Activated CD4-positive, CD25-positive, alpha-beta regulatory T cell (primary cell): ENCODE results near the gene EGLN1.

ENCODE experiments used
- DNase-seq, 4 experiments: peaks; one replicate each; lab custom pipeline; 2025; lab: John Stamatoyannopoulos, UW

The EGLN1 gene

DNA sequence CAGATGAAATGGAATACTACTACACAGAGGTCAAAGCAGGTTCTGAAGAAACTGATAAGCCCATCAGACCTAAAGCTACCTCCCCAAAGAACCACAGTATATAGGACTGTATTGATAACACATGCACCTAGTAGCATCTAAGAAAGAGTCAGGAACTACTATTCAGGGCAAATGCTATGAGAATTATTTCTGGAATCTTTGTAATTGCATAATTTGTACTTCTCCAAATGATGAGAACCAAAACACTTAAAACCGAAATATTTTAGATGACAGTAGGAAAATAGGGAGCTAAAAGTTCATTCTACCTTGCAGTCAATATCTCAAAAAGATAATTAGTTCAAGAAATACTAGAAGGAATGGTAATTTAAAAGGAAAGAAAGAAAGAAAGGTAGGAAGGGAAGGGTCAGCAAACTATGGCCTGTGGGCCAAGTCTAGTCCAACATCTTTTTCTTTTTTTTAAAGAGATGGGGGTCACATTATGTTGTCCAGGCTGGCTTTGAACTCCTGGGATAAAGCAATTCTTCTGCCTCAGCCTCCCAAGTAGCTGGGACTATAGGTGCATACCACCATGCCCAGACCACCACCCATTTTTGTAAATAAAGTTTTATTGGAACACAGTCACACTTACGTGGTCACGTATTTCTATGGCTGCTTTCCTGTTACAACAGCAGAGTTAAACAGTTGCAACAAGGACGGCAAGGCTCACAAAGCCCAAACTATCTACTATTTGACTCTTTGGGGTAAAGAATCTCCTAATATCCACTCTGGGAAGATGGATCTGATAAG is 24.0 kb downstream of the EGLN1 start:
- no peak for DNase-seq

DNA sequence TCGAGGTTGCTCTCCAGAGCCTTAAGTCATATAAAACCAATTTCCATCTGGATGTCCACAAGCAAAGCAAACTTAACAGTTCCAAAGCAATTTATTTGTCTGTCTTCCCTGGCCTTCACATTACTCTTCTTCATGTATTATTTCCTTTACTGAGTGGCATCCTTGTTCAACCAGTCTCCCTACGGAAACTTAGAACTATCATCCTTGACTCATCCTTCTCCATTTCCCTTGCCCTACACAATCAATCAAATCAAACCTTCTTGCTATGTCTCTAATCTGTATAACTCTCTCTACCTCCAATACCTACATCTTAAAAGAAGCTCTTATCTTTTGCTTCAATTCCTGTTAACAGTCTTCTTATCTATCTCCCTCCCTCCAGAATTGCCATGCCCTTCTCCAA is 25.4 kb downstream of the EGLN1 start:
- no peak for DNase-seq

DNA sequence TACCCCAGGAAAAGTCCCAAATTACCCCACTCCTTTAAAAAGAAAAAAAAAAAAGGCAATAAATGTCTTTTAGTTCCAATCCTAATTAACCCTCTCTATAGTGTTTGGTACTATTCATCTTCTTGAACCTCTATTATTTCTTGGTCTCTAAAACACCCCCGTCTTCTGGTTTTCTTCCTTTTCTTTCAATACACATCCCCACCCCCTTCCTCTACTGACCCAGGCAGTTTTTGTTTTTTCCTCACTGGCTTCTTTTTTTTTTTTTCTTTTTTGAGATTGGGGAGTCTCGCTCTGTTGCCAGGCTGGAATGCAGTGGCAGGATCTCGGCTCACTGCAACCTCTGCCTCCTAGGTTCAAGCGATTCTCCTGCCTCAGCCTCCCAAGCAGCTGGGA is 26.1 kb downstream of the EGLN1 start:
- DNase-seq, result no peak

DNA sequence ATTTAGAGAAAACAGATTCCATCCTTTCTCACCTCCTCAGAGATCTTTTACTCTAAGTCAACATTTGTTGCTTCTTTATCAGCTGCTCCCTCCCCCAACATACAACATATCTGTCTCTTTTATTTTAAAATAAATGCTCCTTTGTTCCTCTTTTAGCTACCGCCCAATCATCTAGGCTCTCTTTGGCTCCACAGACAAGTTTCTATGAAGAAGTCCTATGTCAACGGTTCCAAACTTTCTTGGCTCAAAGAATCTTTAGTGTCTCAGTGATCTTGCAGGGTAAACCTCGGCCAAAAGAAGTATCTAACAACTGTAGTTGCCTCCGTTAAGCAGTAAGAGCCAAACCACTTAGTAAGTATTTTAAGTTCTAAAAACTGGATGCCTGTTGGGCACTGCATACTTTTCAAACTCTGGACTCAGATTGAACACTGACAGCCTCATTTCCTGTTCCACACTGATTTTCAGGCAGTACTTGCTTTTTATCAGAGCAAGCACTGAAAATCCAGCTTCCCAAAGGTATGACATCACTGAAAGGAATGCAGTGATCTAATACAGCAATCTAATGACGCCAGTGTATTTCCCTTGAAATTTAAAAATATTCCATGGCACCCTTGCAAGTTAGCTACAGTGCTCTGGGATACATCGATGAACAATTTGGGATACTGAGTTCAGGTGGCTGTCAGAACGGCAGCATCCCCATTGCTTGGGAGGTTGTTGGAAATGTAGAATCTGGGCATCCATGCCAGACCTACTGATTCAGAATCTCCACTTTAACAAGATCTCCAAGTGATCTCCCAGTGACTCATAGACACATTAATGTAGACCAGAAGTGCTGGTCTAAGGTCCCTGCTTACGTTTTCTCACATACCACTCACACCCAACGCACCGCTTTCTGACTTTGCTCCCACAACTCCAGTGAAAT is 26.8 kb downstream of the EGLN1 start:
- DNase-seq, result no peak

DNA sequence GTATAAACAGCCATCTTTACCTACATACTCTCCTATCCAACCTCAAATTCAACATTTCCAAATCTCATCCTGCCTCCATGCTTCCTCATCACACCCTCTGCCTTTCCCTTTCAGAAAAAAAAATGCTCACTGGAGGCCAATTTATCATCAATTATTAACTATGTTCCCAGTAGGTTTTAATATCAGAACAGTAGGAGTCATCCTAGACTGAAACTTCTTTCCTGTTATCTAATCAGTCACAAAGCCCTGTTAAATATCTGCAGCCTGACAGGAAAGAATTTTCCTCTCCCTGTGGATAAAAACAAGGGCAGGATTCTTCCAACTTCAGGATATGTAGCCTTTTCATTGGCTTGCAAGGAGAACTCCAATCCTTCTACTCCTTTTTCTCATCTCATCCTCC is 28.4 kb downstream of the EGLN1 start:
- DNase-seq, result no peak

DNA sequence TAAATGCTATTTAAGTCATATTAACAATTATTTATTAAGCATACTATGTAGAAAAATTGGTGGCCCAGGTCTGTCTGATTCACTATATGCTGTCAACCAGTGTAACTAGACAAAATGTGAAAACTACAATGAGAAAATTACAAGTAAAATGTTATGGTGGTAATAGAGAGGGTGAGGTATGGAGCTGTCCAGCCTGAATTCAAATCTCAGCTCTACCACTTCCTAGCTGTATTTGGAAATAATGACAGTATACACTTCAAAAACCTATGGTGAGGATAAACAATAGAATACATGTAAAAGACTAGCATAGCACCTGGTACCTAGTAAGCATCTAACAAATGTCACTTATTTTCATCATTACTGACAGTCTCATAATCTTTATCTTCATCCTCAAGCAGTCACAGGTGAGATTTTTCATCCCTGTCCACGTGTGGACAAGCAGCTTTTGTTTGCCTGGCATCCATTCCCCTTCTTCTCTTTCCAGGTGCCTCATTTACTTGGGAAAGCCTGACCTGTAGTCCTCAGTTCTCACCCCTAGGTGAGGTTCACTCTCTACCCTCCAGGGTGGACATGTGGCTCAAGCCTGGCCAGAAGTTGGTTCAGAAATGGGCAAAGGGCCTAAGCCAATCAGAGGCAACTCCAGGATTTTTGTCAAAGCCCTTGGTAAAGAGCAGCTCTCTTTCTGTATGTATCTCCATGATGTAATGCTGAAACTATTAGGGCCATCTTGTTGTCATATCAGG is 29.5 kb downstream of the EGLN1 start:
- no peak for DNase-seq

DNA sequence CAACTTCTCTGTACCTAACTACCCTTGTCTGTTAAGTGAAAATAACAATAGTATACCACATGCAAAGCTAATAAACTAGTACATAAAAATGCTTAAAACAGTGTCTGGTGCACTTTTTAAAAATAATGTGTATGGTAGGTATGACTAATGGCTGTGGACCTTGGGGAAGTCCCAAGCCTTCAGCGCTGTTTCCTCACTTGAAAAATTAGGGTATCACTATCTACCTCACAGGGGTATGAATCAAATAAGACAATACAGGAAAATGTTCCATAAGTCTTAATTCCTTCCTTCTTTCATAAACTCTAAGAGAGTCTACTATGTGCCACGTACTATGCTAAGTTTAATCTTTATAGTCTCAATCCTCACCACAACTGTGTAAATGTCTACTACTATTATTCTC is 32.0 kb downstream of the EGLN1 start:
- DNase-seq, result no peak

DNA sequence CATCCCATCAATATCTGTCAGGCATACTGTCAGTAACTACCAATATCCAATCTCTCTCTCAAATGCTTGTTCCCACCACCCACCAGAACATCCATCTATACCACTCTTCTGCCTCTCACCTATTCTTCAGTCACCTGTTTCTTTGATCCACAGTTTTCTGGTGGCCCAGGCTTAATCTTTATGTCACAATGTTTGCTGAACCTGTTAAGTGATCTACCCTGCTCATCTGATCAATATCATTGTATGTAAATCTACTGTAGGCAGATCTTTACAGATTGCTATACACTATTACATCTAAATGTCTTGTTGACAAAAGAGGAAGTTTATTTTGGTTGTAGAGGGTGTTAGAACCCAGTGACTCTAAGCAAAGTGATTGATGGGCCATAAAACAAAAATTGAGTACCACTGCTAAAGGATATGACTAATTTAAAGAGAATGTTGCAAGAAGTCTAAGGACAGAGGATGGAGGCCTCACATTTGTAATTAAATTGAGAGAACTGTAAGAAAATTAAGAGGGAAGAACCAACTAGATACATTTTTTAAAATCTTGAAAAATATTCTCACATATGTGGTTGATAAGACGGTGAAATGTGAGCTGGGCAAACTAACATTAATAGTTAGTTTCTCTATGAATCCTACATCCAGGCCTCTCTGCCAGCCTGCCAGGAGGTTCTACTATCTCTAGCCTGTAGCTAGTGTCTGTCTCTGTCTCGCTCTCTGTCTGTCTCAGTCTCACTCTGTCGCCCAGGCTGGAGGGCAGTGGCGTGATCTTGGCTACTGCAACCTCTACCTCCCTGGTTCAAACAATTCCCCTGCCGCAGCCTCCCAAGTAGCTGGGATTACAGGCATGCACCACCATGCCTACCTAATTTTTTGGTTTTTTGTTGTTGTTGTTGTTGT is 34.1 kb downstream of the EGLN1 start:
- no peak for DNase-seq

DNA sequence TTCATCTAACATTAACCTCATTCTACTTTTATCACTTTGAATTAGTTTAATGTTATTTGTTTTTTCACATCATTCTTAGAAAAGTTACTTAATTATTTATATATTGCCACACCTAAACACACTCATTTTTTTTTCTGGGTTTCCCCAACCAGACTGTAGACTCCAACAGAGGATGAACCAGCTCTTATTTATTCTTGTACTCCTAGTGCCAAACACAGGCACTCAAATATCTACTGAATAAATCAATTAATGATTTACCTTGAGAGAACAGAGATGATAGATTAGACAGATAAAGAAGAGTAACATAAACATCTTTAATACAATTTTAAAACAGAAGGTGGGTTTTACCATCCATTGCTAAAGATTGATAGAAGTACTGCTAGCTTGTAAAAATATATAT is 35.6 kb downstream of the EGLN1 start:
- no peak for DNase-seq

DNA sequence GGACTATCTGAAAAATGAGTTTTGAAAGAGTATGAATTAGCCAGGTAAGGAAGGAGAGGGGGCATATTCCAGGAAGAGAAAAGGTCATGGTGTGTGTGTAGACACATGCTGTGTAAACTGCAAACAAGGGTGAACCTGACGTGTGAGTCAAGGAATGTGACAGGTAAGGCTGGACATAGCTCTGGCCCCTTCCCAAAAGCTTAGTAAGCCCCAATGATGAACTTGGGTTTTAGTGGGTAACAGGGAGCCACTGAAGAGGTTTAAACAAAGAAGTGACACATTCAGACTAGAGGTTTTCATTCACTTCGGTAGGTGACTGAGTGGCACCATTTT is 36.7 kb downstream of the EGLN1 start:
- DNase-seq, result no peak

DNA sequence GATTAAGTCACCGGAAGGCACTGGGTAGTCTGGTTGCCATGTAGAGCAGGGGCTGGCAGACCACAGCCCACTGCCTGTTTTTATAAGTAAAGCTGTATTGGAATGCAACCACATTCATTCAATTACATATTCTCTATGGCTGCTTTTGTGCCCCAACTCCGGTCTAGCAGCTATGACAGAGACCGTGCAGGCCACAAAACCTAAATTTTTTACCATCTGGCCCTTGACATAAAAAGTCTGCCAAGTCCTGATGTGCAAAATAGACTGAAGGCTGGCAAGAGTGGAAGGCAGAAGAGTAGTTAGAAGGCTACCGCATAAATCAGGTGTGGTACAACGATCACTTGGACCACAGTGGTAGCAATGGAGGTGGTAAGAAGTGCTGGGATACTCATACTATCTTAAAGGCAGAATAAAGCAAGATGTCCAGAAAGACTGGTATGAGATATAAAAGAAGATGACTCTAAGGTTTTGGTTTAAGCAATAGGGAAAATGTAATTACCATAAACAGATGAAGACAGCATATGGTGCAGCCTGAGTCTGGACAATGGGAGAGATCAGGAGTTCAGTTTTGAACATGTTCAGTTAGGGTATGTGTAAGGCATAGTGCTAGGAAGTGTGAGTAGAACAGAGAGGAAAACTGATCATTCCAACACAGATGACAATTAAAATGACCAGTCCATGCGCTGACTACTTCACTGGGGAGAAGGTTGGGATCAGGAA is 37.2 kb downstream of the EGLN1 start:
- no peak for DNase-seq

DNA sequence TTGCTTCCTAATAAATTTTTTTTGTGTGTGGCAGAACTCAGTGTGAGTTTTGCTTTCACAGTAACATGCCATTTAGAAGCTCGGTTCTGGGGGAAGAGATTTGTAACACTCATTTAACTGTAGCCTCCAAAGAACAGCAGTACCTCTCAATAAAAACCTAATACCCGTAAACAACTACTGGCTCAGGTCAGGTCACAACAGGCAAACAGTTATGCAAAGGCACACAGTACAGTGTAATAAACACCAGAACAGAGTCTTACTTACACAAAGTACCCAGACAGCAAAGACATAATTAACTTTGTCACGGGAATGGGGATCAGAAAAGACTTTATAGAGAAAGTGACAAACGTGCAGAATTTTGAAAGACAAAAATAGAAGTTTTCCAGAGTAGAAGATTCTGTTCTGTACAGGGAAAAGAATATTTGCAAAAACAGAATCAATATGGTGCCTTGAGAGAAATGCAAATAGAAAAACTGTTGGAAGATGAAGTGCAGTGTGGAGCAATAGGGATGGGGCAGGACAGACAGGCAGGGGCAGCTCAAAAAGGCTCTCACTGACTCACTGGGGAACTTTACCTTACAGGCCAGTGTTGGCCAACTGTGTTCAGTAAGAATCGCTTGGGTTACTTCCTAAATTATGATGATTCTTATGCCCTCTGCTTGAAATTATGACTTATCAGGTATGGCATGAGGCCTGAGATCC is 38.8 kb downstream of the EGLN1 start:
- DNase-seq, result no peak

DNA sequence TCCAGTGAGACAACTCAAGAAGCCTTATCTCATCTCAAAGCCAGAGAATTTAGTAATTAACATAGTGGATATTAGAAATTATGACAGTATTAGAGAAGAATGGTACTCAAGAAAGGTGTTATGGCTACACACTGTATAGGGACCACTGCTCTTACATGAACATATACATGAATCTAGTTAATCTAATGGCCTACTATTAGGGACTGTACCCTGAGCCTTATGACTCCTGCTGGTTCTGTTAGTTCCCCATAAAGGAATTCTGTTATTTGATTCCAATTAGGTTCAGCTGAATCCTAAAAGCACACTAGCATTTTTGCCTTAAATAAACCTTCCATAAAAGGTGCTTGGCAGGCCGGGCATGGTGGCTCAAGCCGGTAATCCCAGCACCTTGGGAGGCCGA is 39.7 kb downstream of the EGLN1 start:
- no peak for DNase-seq

DNA sequence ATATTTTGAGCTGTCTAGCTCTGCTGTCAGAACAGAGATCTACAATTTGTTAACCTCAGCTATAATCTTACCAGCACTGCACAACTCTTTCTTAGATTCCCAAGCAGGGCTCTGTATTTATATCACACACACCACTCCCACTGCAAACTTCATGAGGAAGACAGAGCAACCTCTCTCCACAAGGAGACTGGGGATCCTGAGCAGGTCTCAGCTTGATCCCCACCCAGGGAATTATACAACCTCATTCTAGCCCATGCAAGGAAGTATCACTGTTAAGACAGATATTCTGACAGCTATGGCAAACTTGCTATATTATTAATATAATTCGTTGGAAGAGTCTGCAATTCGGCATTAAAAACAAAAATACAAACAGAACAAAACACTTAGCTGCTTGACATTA is 40.4 kb downstream of the EGLN1 start:
- DNase-seq, result no peak

DNA sequence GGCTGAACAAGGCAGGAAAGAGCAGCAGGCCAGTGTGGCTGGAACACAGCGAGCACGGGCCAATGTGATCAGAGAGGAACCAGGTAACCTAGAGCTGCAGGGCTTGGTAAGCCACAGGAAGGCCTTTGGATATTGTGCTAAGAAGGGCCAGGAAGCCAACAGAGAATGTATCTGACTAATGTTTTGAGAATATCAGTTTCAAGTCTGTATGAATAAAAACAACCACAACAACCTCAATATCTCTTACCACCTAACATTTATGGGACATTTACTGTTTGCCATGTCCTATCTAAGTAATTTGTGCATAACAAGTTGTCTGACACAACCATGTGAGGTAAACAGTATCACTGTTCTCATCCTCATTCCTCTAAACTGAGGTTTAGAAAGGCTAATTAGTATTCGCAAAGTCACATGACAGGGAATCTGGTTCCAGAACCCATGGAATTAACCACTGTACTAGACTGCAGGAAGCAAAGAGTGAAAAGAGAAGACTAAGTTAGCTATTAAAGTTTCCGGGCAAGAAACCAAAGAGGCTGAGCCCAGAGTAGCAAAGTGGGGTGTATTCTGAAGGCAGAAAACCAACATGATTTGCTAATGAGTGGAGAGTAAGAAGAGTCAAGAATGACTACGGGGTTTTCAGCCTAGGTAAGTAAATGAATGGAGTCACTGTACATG is 45.1 kb downstream of the EGLN1 start:
- DNase-seq, result no peak

DNA sequence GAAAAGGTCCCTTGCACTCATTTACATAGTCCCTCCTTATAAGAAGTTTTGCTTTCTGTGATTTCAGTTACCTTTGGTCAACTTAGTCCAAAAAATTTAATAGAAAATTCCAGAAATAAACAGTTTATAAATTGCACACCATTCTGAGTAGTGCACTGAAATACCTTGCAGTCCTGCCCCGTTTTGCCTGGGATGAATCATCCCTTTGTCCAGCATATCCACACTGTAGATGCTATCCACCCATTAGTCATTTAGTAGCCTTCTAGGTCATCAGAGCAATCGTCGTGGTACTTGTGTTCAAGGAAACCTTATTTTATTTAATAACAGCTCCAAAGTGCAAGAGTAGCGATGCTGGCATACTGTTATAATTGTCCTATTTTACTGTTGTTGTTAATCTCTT is 46.0 kb downstream of the EGLN1 start:
- DNase-seq, result no peak

DNA sequence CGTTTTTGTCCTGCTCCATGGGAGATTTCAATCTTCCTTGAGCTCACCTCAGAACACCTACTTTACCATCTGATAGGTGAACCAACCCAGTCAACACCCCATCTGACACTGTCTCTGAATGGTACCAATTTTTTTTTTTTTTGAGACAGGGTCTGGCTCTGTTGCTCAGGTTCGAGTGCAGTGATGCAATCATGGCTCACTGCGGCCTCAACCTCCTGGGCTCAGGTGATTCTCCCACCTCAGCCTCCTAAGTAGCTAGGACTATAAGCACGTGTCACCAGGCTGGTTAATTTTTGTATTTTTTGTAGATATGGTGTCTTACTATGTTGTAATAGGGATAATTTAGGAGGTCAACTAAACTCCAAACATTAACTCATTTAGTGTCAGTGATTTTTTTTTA is 47.7 kb downstream of the EGLN1 start:
- no peak for DNase-seq

DNA sequence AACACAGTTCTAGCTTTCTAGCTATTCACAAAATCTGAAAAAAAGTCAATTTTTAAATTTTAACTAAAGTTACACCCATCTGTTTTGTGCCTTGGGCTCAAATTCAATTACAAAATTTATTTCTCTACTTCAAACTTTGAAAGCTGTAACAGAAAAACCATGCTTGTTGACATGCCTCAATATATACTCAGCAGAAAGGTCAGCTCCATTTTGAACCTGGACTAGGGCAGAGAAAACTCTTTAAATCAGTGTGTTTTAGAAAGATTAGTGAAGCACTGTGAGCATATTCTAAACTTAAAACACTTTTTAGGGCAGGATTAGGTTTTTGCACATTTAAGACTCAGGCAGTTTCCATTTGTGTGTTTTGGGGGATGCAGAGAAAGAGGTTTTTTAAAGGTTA is 49.6 kb downstream of the EGLN1 start:
- DNase-seq, result no peak

DNA sequence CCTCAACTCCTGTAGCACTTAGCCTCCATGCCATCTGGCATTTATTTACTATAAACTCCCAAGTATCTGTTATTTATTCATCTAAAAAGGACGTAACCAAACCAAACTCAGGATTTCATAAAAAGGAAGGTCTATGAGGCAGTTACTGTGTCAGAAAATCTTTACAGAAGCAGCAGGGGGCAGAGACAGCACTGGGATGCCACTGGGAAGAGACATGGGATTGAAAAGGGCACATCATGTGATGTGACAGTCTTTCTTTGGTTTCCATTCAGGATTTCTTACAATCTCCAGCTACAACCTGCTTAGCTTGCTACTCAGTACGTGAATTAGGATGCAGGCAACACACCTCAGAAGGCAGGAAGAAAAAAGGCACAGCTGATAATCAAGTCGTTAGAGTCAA is 52.8 kb downstream of the EGLN1 start:
- no peak for DNase-seq

DNA sequence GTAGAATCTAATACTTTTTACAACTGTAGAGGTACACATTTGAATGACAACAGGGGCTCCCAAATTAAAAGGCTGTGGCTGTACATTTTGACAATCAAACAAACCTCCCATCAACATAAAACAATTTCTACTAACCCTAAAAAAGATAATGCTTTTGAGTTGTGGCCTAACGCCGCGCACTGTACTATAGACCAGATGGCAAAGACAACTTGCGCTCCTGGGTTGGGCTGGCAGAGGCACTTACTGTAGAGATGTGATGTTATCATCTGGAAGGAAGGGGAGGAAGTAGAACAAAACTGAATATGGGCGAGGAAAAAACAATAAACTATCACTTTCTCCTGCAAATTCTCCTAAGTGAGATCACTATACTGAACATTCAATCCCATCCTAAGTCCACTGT is 57.9 kb downstream of the EGLN1 start:
- DNase-seq, result no peak
